Measurements from ENCODE around the gene PLAC8. TPM values are rescaled to one million over a fixed set of nuclear protein-coding genes. Genes with fewer than 3 reads are reported as not detected.
"Not testable (repeated sequence)": the region's sequence is repeated elsewhere in the genome, so short reads cannot be mapped to it uniquely, and the experiment has no call there.

Gene PLAC8
- total RNA-seq, 1 donor from 2014 or later: 11.2 TPM

DNA sequence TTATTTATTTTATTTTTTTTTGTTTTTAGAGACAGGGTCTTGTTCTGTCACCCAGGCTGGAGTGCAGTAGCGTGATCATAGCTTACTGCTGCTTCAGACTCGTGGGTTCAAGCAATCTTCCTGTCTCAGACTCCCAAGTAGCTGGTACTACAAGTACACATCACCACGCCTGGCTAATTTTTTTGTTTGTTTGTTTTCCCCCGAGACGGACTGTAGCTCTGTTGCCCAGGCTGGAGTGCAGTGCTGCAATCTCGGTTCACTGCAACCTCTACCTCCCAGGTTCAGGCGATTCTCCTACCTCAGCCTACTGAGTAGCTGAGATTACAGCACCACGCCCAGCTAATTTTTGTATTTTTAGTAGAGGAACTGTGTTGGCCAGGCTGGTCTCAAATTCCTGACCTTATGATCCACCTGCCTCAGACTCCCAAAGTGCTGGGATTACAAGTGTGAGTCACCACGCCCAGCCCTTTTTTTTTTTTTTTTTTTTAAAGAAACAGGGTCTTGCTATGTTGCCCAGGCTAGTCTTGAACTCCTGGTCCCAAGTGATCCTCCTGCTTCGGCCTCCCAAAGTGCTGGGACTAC, 47.4 kb downstream of the PLAC8 start:
- no peak for ATAC-seq

DNA sequence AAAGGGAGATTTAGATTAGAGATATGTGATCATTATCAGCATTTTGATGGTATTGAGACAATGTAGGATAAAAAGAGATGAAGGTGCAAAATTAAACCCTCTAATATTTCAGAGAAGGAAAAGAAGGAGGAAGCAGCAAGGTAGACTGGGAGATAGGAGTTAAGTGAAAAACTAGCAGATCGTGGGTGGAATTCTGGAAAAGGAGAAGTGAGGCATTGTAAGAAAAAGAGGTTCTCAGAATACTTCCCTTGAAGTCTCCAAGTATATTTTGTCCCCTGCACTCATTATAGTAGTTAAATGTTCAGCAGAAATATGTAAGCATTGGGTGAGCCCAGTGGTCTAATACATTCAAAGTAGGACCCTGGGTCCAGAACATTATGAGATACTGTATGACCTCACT, 49.3 kb downstream of the PLAC8 start:
- ATAC-seq: no peak

DNA sequence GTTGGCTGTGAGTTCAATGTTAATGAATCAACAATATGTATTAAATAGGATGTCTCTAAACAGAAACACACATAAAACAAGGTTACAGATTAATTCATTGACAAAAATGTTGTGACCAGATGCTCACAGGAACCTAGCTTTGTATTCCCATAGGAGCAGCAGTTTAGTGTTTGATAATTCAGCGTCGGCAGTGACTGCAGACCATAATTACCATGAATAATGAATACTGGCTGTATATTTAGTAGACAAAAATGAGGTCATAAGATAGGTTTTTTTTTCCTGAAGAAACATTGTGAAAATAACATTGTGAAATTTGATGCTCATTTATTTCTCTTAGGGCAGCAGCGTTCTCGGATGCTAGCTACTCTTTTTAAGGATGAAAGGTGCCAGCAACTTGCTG, 51.8 kb downstream of the PLAC8 start:
- no peak for ATAC-seq

DNA sequence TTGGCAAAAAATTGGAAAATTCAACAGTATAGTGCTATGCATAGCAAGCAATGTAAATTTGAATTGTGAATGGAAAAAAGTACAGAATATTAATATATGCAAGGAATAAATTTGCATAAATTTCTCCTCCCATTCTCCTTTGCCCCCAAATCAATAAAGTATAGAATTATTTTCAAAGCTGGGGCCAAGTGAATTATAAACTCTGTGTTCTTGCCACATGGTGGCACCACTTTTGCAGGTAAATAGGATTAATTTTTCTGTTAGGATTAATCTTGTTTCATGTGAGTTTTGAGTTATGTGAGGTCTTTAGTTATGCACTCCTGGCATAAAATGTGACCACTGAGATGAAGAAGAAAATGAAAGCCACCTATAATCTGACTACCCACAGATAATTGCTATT, 59.6 kb downstream of the PLAC8 start:
- ATAC-seq: no peak

DNA sequence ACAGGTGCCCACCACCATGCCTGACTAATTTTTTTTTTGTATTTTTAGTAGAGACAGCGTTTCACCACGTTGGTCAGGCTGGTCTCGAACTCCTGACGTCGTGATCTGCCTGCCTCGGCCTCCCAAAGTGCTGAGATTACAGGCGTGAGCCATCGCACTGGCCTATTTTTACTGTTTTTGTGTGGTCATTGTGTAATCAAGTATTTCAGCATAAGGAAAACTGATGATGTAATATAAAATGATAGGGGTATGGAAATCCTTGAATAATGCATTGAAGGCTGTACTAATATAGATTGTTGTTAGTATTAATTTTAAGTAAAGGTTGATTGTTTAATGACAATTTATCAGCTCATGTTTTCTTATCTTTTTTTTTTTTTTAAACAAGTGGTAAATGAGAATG, 65.7 kb downstream of the PLAC8 start:
- ATAC-seq: not testable (repeated sequence)

DNA sequence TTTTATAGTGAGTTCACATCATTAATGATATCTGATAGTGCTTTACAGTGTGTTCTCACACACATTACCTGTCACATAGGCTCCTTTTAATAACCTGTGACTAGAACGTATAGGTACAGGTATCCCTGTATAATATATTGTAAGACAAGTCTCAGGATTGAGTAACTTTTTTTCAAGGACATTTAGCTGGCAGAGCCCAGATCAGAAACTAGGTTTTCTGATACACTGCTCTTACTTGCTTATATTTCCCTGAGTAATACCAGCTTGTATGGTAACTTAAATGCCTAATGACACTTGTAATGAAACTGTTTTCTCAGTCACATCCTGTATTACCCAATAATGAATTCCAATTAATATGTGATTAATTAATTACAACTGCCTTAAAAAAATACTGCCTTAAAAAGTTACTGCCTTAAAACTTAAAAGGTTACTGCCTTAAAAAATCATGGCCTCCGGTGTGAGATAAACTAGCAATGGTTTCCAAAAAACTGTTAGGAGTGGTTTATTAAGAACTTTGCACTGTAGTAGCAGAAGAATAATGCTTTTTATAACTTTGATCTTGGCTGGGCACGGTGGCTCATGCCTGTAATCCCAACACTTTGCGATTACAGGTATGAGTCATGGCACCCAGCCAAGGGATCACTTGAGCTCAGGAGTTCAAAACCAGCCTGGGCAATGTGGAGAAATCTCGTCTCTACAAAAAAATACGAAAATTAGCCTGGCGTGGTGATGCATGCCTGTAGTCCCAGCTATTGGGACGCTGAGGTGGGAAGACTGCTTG, 67.6 kb downstream of the PLAC8 start:
- no peak for ATAC-seq

DNA sequence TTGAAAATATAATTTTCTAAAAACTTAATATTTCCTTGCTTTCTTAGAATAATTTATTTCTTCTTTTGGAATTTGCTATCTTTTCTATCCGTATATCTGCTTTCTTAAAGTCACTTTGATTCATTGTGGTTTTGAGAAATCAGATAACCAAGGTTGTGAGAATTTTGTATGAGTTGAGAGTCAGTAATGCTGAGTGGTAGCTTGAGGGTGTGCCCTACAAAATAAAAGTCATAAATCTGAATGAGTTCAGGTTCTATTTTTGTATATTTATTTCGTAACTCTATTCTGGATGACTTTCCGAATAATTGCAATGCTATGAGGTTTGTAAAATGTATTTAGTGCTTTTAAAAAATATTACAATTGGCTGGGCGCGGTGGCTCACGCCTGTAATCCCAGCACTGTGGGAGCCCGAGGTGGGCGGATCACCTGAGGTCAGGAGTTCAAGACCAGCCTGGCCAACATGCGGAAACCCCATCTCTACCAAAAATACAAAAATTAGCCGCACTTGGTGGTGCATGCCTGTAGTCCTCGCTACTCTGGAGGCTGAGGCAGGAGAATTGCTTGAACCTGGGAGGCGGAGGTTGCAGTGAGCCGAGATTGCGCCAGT, 70.6 kb downstream of the PLAC8 start:
- ATAC-seq: no peak

DNA sequence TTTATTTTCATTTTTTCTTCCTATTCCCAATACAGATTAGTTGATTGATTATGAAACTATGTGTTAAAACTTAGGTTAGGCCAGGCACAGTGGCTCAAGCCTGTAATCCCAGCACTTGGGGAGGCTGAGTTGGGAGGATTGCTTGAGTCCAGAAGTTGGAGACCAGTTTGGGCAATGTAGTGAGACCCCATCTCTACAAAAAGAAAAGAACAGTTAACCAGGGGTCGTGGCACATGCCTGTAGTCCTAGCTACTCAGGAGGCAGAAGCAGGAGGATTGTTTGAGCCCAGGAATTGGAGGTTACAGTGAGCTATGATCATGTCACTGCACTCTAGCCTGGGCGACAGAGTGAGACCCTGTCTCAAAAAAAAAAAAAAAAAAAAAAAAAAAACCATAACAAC, 71.4 kb downstream of the PLAC8 start:
- not testable (repeated sequence) for ATAC-seq

DNA sequence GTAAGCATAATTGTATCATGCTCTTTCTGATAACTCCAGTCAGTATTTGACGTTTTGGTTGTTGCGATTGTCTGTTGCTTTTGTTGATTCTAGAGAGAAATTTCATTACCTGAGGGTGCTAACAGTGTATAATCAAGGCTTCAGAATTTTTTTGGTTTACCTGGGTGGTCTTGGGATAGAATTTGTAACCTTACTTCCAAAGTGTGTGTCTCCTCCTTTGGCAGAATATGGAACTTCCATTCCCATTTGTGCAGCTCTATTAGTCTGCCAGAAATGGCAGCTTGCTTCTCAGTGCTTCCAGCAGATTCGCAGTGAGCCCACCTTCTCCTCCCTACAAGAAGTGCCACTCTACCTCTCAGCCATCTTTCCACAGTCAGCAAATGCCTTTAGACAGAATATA, 74.3 kb downstream of the PLAC8 start:
- no peak for ATAC-seq

Other genes starting within 250 kb of the PLAC8 start
- 122 TPM for gene SEC31A, start 223.6 kb downstream of the PLAC8 start, total RNA-seq
- 2.4 TPM for gene THAP9, start 214.0 kb downstream of the PLAC8 start, total RNA-seq
- gene LIN54, start 103.9 kb downstream of the PLAC8 start, total RNA-seq: 12.0 TPM
- 24.6 TPM for gene COPS4, start 79.5 kb downstream of the PLAC8 start, total RNA-seq
- gene COQ2, start 170.1 kb upstream of the PLAC8 start, total RNA-seq: 16.7 TPM
- 15.4 TPM for gene HPSE, start 220.1 kb upstream of the PLAC8 start, total RNA-seq

Measured in esophagus mucosa (tissue), 1 donor.